ENCODE data around the gene POLDIP2.

GRCh38 chr17:28344011-28344410, 13.3 kb downstream of the POLDIP2 start:
- TF ChIP-seq CTCF (IDR thresholded peaks at IDR 0.05) (no peak), POLR2AphosphoS5 (IDR thresholded peaks at IDR 0.05) (no peak)
